A549 (cell line): Measurements from ENCODE around the gene AGBL4.

ENCODE experiments used
- ESRRA ChIP-seq: fragments of 150-350 bp; IDR thresholded peaks from 2 replicates; pipeline ENCODE4 v1.6.1; 2014; ENCODE audit warnings: mild to moderate bottlenecking, low read length, borderline replicate concordance
- HDAC2 ChIP-seq: fragments of 200-600 bp; sonication (generic); IDR thresholded peaks from 2 replicates; pipeline ENCODE4 v1.6.1; 2016
- HOXB13 ChIP-seq: fragments of 250-450 bp; sonication (Bioruptor Pico); IDR thresholded peaks from 2 replicates; pipeline ENCODE4 v1.5.0; 2020; ENCODE audit warnings: low read depth, mild to moderate bottlenecking, moderate library complexity
- POLR2A ChIP-seq: IDR thresholded peaks from 2 replicates; pipeline ENCODE4 v1.6.1; 2012; ENCODE audit warnings: mild to moderate bottlenecking, low read length
- TF ChIP-seq, protein P1 (sequence below): fragments of 200-600 bp; sonication (generic); IDR thresholded peaks from 2 replicates; pipeline ENCODE4 v1.6.1; 2016; ENCODE audit warnings: antibody characterized with exemption, mild to moderate bottlenecking, moderate library complexity
- TF ChIP-seq, protein P2 (sequence below): fragments of 250-450 bp; sonication (Bioruptor Pico); IDR thresholded peaks from 2 replicates; pipeline ENCODE4 v1.5.0; 2021; ENCODE audit warnings: mild to moderate bottlenecking, moderate library complexity, borderline replicate concordance
- TF ChIP-seq, protein P3 (sequence below): fragments of >200 bp; sonication (Bioruptor Twin); formaldehyde crosslinking; IDR thresholded peaks from 3 replicates; pipeline ENCODE4 v1.5.1; 2016

DNA sequence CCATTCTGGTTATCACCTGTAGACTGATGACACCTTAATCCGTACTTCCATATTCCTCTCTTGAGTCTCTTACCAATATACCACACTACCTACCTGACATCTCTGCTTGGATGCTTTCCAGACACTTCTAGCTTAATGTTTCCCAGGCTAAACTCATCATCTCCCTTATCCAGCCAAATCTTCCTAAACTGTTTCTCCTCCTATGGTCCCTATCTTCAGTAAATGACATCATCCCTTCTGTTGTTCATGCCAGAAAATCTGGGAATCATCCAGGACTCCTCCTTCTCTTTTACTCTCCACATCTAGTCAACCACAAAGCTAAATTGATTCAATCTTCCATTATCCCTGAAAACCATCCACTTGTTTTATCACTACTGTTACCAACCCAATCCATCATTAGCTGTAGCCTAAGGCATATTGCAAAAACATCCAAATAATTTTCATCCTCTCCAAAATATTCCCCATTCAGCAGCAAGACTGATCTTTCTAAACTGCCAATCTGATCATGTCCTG, 783.0 kb downstream of the AGBL4 start:
- TF ChIP-seq HOXB13 (no peak), ESRRA (no peak), HDAC2 (no peak), POLR2A (no peak)
- TF ChIP-seq, protein P1, sequence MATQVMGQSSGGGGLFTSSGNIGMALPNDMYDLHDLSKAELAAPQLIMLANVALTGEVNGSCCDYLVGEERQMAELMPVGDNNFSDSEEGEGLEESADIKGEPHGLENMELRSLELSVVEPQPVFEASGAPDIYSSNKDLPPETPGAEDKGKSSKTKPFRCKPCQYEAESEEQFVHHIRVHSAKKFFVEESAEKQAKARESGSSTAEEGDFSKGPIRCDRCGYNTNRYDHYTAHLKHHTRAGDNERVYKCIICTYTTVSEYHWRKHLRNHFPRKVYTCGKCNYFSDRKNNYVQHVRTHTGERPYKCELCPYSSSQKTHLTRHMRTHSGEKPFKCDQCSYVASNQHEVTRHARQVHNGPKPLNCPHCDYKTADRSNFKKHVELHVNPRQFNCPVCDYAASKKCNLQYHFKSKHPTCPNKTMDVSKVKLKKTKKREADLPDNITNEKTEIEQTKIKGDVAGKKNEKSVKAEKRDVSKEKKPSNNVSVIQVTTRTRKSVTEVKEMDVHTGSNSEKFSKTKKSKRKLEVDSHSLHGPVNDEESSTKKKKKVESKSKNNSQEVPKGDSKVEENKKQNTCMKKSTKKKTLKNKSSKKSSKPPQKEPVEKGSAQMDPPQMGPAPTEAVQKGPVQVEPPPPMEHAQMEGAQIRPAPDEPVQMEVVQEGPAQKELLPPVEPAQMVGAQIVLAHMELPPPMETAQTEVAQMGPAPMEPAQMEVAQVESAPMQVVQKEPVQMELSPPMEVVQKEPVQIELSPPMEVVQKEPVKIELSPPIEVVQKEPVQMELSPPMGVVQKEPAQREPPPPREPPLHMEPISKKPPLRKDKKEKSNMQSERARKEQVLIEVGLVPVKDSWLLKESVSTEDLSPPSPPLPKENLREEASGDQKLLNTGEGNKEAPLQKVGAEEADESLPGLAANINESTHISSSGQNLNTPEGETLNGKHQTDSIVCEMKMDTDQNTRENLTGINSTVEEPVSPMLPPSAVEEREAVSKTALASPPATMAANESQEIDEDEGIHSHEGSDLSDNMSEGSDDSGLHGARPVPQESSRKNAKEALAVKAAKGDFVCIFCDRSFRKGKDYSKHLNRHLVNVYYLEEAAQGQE, result no peak
- TF ChIP-seq, protein P2, sequence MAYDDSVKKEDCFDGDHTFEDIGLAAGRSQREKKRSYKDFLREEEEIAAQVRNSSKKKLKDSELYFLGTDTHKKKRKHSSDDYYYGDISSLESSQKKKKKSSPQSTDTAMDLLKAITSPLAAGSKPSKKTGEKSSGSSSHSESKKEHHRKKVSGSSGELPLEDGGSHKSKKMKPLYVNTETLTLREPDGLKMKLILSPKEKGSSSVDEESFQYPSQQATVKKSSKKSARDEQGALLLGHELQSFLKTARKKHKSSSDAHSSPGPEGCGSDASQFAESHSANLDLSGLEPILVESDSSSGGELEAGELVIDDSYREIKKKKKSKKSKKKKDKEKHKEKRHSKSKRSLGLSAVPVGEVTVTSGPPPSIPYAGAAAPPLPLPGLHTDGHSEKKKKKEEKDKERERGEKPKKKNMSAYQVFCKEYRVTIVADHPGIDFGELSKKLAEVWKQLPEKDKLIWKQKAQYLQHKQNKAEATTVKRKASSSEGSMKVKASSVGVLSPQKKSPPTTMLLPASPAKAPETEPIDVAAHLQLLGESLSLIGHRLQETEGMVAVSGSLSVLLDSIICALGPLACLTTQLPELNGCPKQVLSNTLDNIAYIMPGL (CRISPR knock-in tag), result no peak
- TF ChIP-seq, protein P3, sequence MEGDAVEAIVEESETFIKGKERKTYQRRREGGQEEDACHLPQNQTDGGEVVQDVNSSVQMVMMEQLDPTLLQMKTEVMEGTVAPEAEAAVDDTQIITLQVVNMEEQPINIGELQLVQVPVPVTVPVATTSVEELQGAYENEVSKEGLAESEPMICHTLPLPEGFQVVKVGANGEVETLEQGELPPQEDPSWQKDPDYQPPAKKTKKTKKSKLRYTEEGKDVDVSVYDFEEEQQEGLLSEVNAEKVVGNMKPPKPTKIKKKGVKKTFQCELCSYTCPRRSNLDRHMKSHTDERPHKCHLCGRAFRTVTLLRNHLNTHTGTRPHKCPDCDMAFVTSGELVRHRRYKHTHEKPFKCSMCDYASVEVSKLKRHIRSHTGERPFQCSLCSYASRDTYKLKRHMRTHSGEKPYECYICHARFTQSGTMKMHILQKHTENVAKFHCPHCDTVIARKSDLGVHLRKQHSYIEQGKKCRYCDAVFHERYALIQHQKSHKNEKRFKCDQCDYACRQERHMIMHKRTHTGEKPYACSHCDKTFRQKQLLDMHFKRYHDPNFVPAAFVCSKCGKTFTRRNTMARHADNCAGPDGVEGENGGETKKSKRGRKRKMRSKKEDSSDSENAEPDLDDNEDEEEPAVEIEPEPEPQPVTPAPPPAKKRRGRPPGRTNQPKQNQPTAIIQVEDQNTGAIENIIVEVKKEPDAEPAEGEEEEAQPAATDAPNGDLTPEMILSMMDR, result no peak
